GM21528 (cell line): ENCODE data around the gene ZMIZ1.
A peak's percentile ranks its signal among the peaks of the same experiment; 100 is the strongest.

Experiments used
- ATAC-seq: cut with Tn5 transposase; IDR thresholded peaks from one replicate; pipeline ENCODE4 v1.9.1; 2021; ENCODE audit warnings: mild to moderate bottlenecking, moderate library complexity; ENCODE audit not compliant: unreplicated experiment, low FRiP score

The ZMIZ1 gene

DNA sequence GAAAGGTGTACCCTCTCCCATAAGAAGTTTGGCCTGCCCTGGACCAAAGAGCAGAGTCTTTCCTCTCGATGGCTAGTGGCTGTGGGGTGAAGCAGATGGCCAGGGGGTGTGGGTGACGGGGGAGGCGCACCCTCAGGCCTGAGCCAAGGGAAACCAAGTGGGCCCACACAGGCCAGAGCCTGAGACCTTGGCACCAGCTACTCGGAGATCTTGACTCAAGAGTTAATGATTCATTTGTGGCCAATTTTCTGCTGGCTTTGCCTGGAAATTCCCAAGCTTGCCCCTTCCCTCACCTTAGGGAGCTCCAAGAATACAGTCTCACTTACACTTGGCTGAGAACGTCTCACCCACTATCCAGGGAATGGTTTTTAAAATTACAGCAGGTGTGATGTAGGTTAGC, 42.7 kb downstream of the ZMIZ1 start:
- ATAC-seq: no peak

DNA sequence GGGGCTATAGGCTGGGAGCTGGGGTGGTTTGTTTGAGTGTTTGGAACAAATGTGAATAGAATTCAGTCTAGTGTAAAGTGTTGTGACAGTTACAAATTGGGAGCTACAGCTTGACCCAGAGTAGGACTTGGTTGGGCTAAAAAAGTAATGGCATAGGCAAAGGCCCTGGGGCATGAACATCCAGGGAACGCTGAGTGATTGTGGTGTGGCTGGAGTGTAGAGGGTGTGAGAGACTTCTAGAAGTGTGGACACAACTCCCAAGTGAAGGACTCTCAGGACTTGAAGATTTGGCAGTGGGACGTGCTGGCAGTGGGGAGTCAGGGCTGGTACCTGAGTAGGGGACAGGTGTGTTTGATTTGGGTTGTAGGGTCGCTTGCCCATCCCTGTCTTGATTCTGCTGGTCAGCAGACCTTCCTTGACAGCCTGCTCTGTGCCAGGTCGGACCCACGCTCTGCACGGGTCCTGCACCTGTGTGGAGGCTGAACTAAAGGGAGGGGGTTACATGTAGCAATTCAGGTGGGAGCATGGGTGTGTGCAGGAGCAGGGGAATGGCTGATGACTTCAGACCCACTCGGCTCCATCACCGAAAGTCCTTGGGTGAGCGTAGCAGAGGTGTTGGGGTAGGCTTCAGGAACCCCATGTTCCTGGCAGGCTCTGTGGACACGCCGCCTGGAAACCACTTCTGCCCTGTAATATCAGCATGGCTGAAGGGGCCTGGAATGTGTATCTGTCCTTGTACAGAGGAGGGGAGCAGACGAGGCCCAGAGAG, 43.3 kb downstream of the ZMIZ1 start:
- ATAC-seq: no peak

DNA sequence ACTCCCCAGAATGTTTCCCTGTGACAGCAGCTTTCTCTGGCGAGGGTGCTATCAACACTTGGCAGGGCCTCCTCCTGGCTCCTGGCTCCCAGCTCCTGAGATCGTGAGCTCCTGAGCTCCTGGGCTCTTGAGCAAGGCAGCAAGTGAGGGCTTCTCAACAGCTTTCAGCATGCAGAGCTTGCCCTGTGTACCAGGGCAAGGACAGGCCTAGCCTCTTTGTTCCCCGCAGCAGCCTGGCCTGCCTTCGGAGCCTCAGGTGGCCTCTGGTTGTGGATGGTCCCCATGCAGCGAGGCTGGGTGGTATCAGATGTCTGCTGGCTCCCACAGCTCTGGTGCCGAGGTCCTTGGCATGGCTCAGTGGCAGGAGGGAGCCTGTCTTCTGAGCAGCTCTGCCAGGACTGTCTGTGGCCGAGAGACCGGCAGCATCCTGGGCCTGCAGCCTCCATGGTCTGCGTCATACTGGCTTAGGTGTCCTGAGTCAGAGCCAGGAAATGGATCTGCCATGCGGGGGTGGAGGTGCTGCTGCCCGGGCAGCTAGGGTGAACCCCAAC, 44.2 kb downstream of the ZMIZ1 start:
- ATAC-seq: no peak

DNA sequence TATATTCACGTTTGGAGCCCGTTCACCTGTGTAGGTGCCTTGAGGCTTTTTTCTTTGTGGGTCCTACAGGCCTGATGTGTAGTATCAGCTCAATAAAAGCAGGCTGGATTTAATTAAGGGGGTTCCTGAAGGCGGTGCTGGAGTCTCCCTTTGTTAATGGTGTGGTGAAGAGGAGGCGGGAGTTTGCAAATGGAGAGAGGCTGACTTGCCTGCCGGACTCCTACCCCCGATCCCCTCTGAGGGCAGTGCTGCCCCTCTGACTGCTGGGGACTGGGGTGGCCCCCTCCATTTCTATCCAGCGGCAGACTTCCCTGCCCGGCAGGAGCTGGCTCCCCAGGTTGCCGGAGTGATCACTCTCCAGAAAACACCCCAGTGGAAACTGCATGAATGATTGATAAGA, 45.1 kb downstream of the ZMIZ1 start:
- ATAC-seq: no peak

DNA sequence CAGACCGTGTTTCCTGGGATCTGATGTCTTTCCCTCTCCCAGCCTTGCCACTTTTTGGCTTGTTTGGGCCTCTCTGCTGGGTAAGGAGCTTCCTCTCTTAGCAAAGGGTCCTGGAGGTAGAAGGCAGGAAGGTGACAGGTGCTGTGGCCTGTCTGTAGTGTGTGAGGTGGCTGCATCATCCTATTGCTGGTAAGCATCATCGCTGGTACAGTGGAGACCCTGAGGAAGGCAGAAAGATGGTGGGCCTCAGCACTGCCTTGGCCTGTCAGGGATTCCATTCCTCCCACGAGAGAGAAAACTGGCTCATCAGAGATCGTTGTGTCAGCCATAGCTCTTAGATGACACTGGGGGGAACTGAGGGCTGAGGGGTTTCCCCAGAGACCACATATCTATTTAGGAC, 46.5 kb downstream of the ZMIZ1 start:
- ATAC-seq: no peak

DNA sequence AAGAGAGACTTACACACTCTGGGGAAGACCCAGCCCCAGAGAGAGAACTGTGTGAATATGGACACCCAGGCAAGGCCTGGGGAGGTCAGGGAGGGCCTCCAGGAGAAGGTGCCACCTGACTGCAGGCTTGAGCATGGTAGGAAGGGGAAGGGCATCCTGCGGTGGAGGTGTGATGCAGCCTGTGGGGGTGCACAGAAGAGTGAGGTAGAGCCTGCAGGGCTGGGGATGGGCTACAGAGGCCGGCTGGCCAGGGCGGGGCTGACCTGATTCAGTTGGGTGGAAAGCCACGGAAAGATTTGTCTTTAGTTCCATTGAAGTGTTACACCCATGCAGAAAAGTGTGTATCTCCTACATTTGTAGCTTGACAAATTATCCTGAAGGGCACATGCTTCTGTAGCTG, 47.6 kb downstream of the ZMIZ1 start:
- ATAC-seq: peak; percentile 18

DNA sequence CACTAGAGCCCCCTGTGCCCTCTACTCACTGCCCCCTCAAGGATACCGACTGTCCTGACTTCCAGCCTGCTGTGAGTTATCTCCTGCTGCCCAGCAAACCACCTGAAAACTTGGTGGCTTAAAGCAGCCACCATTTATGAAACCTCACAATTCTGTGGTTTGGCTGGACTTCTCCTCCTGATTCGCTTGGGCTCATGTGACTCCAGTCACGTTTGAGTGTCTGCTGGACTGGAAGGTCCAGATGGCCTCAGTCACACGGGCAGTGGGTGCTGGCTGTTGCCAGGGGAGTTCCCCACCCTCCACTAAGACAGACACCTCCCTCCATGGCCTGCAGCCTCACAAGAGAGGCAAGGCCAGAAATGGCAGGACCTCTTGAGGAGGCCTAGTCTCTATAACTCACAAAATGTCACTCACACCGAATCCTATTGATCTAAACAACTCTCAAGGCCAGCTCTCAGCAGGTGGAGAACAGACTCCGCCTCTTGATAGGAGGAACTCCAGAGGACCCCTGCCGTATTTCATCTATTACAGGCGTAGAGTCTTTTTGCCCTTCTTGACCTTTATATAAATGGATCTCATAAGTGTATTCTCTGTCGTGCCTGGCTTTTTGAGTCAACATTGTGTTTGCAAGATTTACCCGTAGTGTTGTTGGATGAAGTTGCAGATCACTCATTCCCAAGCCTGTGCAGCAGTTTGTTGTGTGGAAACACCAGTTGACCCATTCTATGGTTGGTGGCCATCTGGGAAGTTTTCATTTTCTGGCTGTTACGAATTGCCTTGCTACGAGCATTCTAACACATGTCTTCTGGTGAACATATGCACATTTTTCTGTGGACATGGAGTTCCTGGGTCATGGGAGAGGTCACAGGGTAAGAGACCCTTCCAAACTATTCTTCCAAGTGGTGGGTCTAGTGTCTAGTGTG, 48.3 kb downstream of the ZMIZ1 start:
- peak; percentile 61 for ATAC-seq

DNA sequence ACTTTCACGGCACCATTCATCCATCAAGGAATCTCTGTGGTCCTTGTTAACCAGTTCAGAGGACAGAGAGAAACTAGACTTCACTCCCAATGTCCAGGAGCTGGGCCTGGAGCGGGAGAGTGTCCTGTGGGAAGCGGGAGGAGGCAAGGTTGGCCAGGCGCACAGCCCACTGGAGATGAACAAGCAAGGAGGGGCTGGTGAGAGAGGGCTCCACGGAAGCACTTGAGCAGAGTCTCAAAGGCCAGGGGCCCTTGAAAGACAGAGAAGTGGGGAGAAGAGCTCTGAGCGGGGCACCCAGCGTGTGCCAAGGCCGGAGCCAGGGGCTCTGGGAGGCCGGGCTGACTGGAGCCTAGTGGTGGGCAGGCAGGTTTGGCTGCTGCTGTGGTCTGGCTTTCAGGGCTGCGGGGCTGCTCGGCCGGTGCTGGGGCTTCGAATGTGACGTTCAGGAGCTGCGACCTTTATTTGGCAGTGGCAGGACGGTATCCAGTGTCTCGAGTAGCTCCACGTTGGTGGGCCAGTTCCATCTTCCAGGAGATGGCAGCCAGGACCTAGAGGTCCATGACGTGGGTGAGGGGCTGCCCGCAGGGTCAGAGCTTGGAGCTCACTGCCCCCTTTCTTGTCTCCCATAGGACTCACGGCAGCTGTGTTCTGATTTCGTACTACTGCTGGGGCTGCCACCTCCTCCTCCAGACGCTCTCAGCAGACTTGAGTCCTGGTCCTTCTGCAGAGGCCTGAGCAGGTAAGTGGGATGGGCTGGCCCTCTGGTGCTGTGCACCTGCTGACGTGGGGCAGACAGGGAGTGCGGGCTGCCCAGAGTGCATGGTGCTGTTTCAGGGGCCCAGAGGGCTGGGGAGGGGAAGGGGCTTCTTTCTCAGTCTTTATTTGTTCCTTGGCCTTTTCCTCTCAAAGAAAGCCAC, 49.8 kb downstream of the ZMIZ1 start:
- no peak for ATAC-seq

DNA sequence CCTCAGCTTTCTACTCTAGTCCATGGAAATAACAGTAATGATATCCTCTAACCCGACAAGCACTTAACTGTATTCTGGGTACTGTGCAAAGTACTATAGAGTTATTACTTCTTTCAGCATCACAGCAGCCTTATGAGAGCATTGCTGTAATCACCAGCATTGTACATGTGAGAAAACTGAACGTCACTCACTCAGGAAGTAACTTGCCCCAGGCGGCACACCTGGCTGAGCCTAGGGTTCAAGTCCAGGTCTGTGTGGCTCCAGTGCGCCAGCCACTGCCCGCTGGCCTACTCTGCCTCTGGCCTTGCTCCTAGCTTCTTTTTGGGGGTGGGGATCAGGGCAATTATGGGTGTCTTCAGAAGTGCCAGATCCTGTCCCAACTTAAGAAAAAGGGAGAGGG, 50.5 kb downstream of the ZMIZ1 start:
- ATAC-seq: no peak

DNA sequence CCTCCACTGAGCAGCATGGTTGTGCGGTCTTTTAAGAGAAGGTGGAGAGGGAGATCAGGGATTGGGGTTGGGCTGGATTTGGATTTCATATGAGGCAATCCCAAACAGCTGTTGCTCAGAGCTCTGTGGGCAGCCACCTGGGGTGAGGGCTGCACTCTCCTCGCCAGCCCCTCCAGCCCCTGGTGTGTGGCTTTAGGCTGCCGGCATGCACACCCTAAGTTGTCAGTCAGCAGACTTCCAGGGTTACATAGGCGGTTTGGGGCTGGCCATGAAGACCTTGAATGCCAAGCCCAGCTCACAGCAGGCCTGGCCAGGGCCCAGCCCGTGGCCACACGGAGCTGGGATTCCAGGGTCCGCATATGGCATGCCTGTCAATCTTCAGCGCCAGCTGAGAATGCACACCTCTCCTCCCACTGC, 54.8 kb downstream of the ZMIZ1 start:
- no peak for ATAC-seq

DNA sequence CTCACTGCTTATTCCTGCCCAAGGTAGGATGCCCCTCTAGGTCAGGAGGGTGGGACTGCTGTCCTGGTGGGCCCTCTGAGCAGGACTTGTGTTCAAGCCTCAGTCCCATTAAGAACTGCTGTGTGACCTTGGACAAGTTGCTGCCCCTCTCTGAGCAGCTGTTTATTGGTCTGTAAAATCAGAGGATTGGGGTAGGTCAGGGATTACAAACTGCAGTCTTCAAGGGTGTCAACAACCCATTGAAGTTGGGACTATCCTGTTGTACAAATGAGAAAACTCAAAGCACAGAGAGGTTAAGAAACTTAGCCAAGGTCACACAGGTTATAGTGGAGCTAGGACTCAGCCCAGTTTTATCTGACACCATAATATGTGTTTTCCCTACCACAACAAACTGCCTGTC, 55.3 kb downstream of the ZMIZ1 start:
- no peak for ATAC-seq

DNA sequence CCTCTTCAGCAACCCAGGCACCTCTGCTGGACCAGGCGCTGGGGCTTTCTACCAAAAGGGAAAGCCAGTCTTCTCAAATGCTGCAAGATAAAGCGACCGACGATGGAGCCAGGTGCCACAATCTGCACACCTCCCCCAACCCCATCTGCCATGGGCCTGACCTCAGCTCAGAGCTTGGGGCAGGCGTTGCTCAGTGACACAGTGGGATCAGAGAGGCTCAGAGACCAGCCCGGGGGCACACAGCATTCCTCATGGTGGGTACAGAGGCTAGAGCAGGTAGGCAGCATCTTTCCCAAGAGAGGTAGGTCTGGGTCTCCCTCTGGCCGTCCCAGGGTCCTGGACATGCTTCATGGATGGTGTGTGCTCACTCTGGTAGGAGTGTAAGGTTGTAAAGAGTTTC, 56.3 kb downstream of the ZMIZ1 start:
- no peak for ATAC-seq

DNA sequence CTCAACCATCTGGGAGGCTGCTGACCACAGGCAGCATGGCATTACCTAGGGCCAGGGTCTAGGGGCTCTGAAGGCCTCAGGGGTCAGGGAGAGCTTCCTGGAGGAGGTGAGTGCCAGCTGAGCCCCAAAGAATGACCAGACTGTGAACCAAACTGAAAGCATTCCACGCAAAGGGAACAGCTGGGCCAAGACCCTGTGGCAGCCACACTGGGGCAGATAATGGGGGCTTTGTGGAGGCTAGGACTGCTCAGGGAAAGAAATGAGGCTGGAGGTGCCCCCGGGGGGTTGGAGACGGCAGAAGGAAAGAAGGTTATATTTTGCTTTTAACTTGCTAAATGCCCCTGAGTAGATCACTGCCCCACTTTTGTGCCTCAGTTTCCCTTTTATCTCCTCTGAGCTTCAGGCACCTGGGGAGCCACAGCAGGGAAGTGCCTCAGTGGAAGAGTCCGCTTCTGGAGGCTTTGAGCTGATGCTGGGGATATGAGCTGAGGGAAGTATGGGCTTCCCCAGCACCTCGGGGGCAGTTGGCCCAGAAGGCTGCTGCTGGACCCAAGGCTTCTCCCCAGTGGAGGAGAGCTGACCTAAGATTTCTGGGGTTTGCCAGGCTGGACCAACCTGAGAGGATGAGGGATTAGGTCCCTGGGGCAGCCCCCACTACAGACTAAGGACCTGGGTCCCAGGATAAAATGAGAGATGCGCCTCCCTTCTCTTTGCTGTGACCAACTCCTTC, 57.8 kb downstream of the ZMIZ1 start:
- ATAC-seq: no peak

DNA sequence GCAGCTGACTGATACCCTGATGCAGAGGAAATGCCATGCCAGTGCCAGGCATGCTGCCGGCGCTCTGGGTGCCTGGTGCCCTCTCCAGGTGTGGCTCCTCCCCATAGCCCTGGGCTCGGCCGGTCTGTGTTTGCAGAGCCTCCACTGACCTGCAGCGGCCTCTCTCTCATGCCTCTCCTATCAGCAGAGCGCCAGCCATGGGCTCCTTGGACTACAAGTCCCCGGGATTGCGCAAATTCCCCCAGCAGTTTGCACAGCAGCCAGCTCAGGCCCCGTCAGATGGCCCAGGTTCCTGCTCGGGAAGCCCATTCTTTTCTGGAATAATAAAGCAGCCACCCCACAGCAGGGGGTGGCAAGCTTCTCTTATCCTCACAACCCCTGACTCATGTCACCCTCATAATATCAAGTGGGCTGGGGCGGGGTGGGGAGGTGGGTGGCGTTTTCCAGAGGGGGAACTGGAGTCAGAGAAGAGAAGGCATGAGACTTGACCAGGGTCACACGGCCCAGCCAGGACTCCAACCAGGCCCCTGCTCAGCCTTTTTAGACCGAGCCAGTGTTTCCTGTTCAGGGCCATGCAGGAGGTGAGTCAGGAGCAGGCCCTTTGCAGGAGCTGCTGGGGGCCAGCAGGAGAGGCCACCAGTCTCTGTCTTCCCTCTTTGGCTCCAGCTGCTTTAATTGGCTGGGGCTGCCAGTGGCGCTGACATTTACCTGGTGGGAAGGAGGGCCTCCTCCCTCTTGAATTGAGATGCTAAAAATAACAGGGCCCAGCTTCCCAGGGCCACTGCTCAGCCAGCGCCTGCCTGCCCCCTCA, 58.6 kb downstream of the ZMIZ1 start:
- ATAC-seq: no peak

DNA sequence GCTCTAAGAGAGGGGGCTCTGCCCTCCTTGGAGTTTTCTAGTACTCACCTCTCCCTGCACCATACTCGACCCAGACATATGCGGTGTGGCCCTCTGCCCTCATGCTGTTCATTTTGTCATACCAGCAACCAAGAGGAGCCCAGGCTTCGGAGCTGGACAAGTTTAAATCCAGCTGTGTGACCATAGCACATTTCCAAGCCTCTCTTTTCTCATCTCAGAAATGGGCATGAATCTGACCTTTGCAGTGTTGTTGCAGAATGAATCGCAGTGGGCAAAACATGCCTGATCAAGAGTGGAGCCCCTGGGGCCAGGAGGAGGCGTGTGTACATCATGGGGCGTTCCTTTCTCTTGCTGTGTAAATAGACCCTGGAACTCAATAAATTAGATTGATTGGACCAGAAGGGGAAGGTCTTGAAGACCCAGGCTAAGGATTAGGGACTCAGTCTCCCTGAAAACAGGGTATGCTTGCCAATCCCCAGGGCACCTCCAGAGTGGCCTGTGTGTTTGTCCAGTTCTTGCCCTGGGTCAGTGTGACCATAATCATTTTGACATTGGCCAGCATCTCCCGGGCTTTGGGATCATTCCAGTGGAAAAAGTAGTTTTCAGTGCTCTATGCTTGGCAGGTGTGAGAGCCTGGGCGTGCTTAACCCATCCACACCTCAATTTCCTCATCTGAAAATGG, 59.6 kb downstream of the ZMIZ1 start:
- ATAC-seq: no peak

DNA sequence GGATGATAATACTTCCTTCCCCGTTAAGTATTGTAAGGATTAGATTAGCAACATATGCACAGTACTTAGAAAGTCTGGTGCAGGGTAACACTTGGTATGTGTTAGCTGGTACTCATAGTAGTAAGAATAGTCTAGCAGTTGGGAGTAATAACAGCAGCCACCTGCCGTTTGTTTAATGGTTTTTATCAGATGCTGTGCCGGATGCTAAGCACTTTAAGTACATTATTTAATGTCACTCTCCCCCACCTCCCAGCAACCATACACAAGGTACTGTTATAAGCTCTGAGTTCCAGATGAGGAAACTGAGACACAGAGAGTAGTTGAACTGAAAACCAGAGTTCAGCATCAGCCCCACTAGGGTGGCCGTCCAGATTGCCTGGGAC, 60.1 kb downstream of the ZMIZ1 start:
- no peak for ATAC-seq

DNA sequence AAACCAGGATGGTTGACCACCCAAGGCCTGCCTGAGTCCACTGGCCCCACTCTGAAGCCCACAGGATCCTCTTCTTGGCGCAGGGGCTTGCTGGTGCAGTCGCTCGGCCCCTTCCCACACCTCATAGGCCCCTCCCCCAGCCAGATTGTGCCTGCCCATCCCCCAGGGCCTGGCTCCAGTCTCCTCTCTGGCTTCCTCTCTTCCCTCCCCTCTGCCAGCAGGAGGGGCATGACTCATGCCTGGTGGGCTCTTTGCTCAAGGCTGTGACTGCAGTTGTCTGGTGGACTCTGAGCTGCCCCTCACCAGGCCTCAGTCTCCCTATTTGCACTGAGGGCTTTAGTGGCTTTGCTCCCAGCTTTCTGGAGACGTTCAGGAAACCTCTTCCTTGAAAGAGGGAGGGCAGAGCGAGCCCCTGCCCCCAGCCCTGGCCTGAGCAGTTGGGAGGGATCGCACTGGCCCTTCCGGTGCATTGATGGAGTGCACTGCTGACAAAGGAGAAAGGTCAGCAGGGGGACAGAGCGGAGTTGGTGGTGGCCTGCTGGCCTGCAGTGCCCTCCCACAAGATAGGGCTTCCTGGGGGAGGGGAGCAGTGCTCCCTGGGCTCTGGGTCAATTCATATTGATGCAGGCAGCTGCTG, 60.7 kb downstream of the ZMIZ1 start:
- ATAC-seq: no peak

DNA sequence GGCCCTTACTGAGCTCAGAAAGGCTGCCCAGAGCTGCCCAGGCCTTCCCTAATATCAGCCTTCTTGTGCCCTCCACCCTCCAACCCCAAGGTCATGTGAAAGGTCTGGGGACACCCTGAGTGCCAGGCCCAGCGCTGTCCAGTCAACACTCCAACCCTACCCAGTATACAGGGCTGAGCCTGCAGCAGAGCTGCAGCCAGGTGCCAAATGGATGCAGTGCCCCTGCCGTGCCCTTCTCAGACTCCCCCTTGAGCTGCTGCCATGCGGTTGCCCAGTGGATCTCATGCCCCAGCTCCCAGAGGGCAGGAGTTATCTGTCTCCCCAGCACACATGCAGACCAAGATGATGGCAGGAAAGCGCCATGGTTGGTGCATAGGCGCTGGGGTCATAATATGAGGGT, 61.5 kb downstream of the ZMIZ1 start:
- no peak for ATAC-seq
